Myocyte (in vitro differentiated cells): ENCODE data around the gene PRKAR1A. TPM values are rescaled to one million over a fixed set of nuclear protein-coding genes. Genes with fewer than 3 reads are reported as not detected.

Experiments used
- DNase-seq: peaks from one replicate; pipeline ENCODE4 v3.0.0-alpha.2; 2012; ENCODE audit warnings: low read depth
- total RNA-seq: library from RNA; depleted of rRNA; stranded (reverse); fragments of >200 nt; gene quantifications from 2 replicates; pipeline ENCODE4 v1.2.3, GENCODE V29; 2014

The PRKAR1A gene
- total RNA-seq, 1 donor from 2014 or later: 567 TPM

- no peak for DNase-seq
Measured at GRCh38 chr17:68599552-68600066, 87.4 kb downstream of the PRKAR1A start.

GRCh38 chr17:68600067-68600930 is 88.1 kb downstream of the PRKAR1A start:
- DNase-seq: no peak

Other genes with a start within 250 kb of the PRKAR1A start
- gene SLC16A6, start 221.3 kb upstream of the PRKAR1A start, total RNA-seq: 0.21 and 0.78 TPM in 2 replicates
- gene ARSG, start 220.9 kb upstream of the PRKAR1A start, total RNA-seq: 4.9 and 15.0 TPM in 2 replicates
- 102 and 141 TPM in 2 replicates for gene WIPI1, start 54.9 kb upstream of the PRKAR1A start, total RNA-seq
- gene FAM20A, start 88.9 kb downstream of the PRKAR1A start, total RNA-seq: 0.16 and 0.37 TPM in 2 replicates